ENCODE measurements around the gene PARD3B.

The PARD3B gene

GRCh38 chr2:205089958-205090357 lies 544.7 kb downstream of the PARD3B start:
- no peak for TF ChIP-seq CTCF (conservative IDR thresholded peaks at IDR 0.05; ENCODE audit: low read depth)
- no peak overlapping the region for H3K27ac ChIP-seq
- POLR2A ChIA-PET (ENCODE audit: low non-redundant PET): no interaction called here
- DNase-seq (ENCODE audit: low spot score): no peak
- CTCF ChIA-PET: no interaction called here

GRCh38 chr2:205091411-205091810 lies 546.1 kb downstream of the PARD3B start:
- TF ChIP-seq CTCF (conservative IDR thresholded peaks at IDR 0.05; ENCODE audit: low read depth): no peak
- CTCF ChIA-PET: interaction anchor here (0.7 kb wide), 1 partner anchor 714 kb away, joined by 5 read pairs; no protein-coding TSS in a partner anchor
- no peak for DNase-seq (ENCODE audit: low spot score)
- no peak overlapping the region for H3K27ac ChIP-seq
- POLR2A ChIA-PET (ENCODE audit: low non-redundant PET): no interaction called here

- CTCF ChIA-PET: no interaction called here
- TF ChIP-seq CTCF (conservative IDR thresholded peaks at IDR 0.05; ENCODE audit: low read depth): no peak
- H3K27ac ChIP-seq: no peak overlapping the region
- POLR2A ChIA-PET (ENCODE audit: low non-redundant PET): no interaction called here
- no peak for DNase-seq (ENCODE audit: low spot score)
Observed at GRCh38 chr2:205094031-205094430, 548.8 kb downstream of the PARD3B start.

- no peak for TF ChIP-seq CTCF (conservative IDR thresholded peaks at IDR 0.05; ENCODE audit: low read depth)
- CTCF ChIA-PET: no interaction called here
- H3K27ac ChIP-seq: no peak overlapping the region
- POLR2A ChIA-PET (ENCODE audit: low non-redundant PET): no interaction called here
- DNase-seq (ENCODE audit: low spot score): no peak
Observed at GRCh38 chr2:205103699-205104098, 558.4 kb downstream of the PARD3B start.

GRCh38 chr2:205107810-205108209 lies 562.5 kb downstream of the PARD3B start:
- CTCF ChIA-PET: no interaction called here
- TF ChIP-seq CTCF (conservative IDR thresholded peaks at IDR 0.05; ENCODE audit: low read depth): no peak
- no peak for DNase-seq (ENCODE audit: low spot score)
- no peak overlapping the region for H3K27ac ChIP-seq
- POLR2A ChIA-PET (ENCODE audit: low non-redundant PET): no interaction called here

- no peak overlapping the region for H3K27ac ChIP-seq
- POLR2A ChIA-PET (ENCODE audit: low non-redundant PET): no interaction called here
- CTCF ChIA-PET: no interaction called here
- no peak for TF ChIP-seq CTCF (conservative IDR thresholded peaks at IDR 0.05; ENCODE audit: low read depth)
- DNase-seq (ENCODE audit: low spot score): no peak
Observed at GRCh38 chr2:205115511-205115910, 570.2 kb downstream of the PARD3B start.

- DNase-seq (ENCODE audit: low spot score): no peak
- no peak overlapping the region for H3K27ac ChIP-seq
- ChIA-PET POLR2A (ENCODE audit: low non-redundant PET) (no interaction called here), CTCF (no interaction called here)
- no peak for TF ChIP-seq CTCF (conservative IDR thresholded peaks at IDR 0.05; ENCODE audit: low read depth)
Observed at GRCh38 chr2:205117125-205117524, 571.9 kb downstream of the PARD3B start.

All from RWPE1 (cell line).